GM21390 (cell line): ENCODE results near the gene TMEM212.
"Not testable (repeated sequence)": the region's sequence is repeated elsewhere in the genome, so short reads cannot be mapped to it uniquely, and the experiment has no call there.

Source experiments
- ATAC-seq: cut with Tn5 transposase; IDR thresholded peaks from one replicate; pipeline ENCODE4 v1.9.1; 2021; ENCODE audit not compliant: unreplicated experiment

Gene TMEM212

GRCh38 chr3:171883257-171883892, 40.2 kb downstream of the TMEM212 start:
- no peak for ATAC-seq

- no peak for ATAC-seq
Observed at GRCh38 chr3:171883893-171884279, 40.7 kb downstream of the TMEM212 start.

GRCh38 chr3:171888466-171888865, 45.3 kb downstream of the TMEM212 start:
- no peak for ATAC-seq

GRCh38 chr3:171890398-171890797, 47.2 kb downstream of the TMEM212 start:
- no peak for ATAC-seq

- ATAC-seq = no peak
Observed at GRCh38 chr3:171892457-171892856, 49.3 kb downstream of the TMEM212 start.

GRCh38 chr3:171895291-171895690, 52.1 kb downstream of the TMEM212 start:
- ATAC-seq = no peak

GRCh38 chr3:171895900-171896299, 52.8 kb downstream of the TMEM212 start:
- ATAC-seq = no peak

- ATAC-seq = no peak
Observed at GRCh38 chr3:171896316-171896715, 53.2 kb downstream of the TMEM212 start.

GRCh38 chr3:171898192-171898591, 55.0 kb downstream of the TMEM212 start:
- ATAC-seq = no peak

GRCh38 chr3:171900446-171900845, 57.3 kb downstream of the TMEM212 start:
- ATAC-seq = no peak

- no peak for ATAC-seq
Observed at GRCh38 chr3:171901615-171902312, 58.6 kb downstream of the TMEM212 start.

- no peak for ATAC-seq
Observed at GRCh38 chr3:171904829-171905228, 61.7 kb downstream of the TMEM212 start.

GRCh38 chr3:171906503-171906902, 63.4 kb downstream of the TMEM212 start:
- ATAC-seq = not testable (repeated sequence)

- ATAC-seq = no peak
Observed at GRCh38 chr3:171906951-171907676, 64.0 kb downstream of the TMEM212 start.

GRCh38 chr3:171907761-171908160, 64.6 kb downstream of the TMEM212 start:
- ATAC-seq = no peak

- no peak for ATAC-seq
Observed at GRCh38 chr3:171908731-171909130, 65.6 kb downstream of the TMEM212 start.
